Measurements from ENCODE around the gene SUB1. TPM values are rescaled to one million over a fixed set of nuclear protein-coding genes. Genes with fewer than 3 reads are reported as not detected.

The SUB1 gene
- total RNA-seq, 2 experiments from 2014 or later, result 290 to 294 TPM

Other genes starting within 250 kb of the SUB1 start
- gene ZFR, start 140.8 kb upstream of the SUB1 start, total RNA-seq, result 10 to 100 TPM; 48.1 to 48.7 TPM
- under 1 TPM in 1 of 2 experiments, not detected in 1; 0.17 TPM for gene NPR3, start 125.8 kb downstream of the SUB1 start, total RNA-seq